SK-N-SH (cell line): ENCODE results near the gene BRPF3. TPM values are rescaled to one million over a fixed set of nuclear protein-coding genes. Genes with fewer than 3 reads are reported as not detected.

Source experiments
- CTCF ChIA-PET: fragments of 300-600, 350-600 bp; formaldehyde crosslinking; extraction: SDS; loops from one replicate; lab custom pipeline; 2021; lab: Yijun Ruan, JAX
- POLR2A ChIA-PET: fragments of 350-600 bp; sonication (Branson Sonifier 250); formaldehyde crosslinking; extraction: SDS; loops from one replicate; lab custom pipeline; 2020; ENCODE audit warnings: antibody characterized with exemption, inconsistent platforms; lab: Yijun Ruan, JAX
- DNase-seq: peaks from one replicate; pipeline ENCODE4 v3.0.0; 2012
- H2AFZ ChIP-seq: fragments of 200-600 bp; sonication (generic); 2 replicates; pipeline ENCODE4 v1.8.1; 2016; ENCODE audit warnings: antibody characterized with exemption, mild to moderate bottlenecking, low read depth
- H3F3A ChIP-seq: fragments of 200-600 bp; sonication (generic); replicated peaks from 2 replicates; pipeline ENCODE3; 2016; ENCODE audit warnings: antibody characterized with exemption, mild to moderate bottlenecking; ENCODE audit not compliant: insufficient read depth
- H3K27ac ChIP-seq, 2 experiments: fragments of 200-500 bp in 1 of 2; fragments of 200-600 bp in 1 of 2; sonication (Bioruptor generic) in 1 of 2; sonication (generic), shearing (Covaris generic) in 1 of 2; 2 replicates each; pipeline versions ENCODE4 v1.5.1 to v1.6.1; 2014 to 2016; ENCODE audit warnings: low read depth in 2 of 2, inconsistent platforms in 1 of 2, low read length in 1 of 2, mild to moderate bottlenecking in 1 of 2, mixed read lengths in 1 of 2
- H3K27me3 ChIP-seq: fragments of 200-600 bp; sonication (generic), shearing (Covaris generic); 2 replicates; pipeline ENCODE4 v1.6.1; 2016; ENCODE audit warnings: mixed run types; ENCODE audit not compliant: insufficient read depth
- H3K36me3 ChIP-seq, 2 experiments: fragments of 200-500 bp in 1 of 2; fragments of 200-600 bp in 1 of 2; sonication (Bioruptor generic) in 1 of 2; sonication (generic) in 1 of 2; replicated peaks in 1 of 2; 2 replicates each; pipeline versions ENCODE3 to v1.5.1; 2014 to 2016; ENCODE audit warnings: low read length in 1 of 2, mild to moderate bottlenecking in 1 of 2; ENCODE audit not compliant: insufficient read depth in 2 of 2, control insufficient read depth in 1 of 2
- H3K4me1 ChIP-seq, 2 experiments: fragments of 200-500 bp in 1 of 2; fragments of 200-600 bp in 1 of 2; sonication (Bioruptor generic) in 1 of 2; sonication (generic), shearing (Covaris generic) in 1 of 2; 2 replicates each; pipeline versions ENCODE4 v1.5.1 to v1.6.1; 2014 to 2016; ENCODE audit warnings: low read depth in 1 of 2, low read length in 1 of 2, mixed run types in 1 of 2; ENCODE audit not compliant: insufficient read depth in 2 of 2, control insufficient read depth in 1 of 2
- H3K4me2 ChIP-seq: fragments of 200-600 bp; sonication (generic), shearing (Covaris generic); 2 replicates; pipeline ENCODE4 v1.6.1; 2017; ENCODE audit warnings: mixed run types
- H3K4me3 ChIP-seq, 2 experiments: fragments of 200-500 bp in 1 of 2; fragments of 200-600 bp in 1 of 2; sonication (Bioruptor generic) in 1 of 2; sonication (generic), shearing (Covaris generic) in 1 of 2; 2 replicates each; pipeline versions ENCODE4 v1.5.1 to v1.8.1; 2014 to 2016; ENCODE audit warnings: low read depth in 2 of 2, inconsistent platforms in 1 of 2, low read length in 1 of 2, mild to moderate bottlenecking in 1 of 2, mixed read lengths in 1 of 2, moderate library complexity in 1 of 2
- H3K79me2 ChIP-seq: fragments of 200-600 bp; sonication (generic); 2 replicates; pipeline ENCODE4 v1.8.1; 2017; ENCODE audit warnings: mild to moderate bottlenecking; ENCODE audit not compliant: insufficient read depth
- H3K9ac ChIP-seq: fragments of 200-600 bp; sonication (generic); 2 replicates; pipeline ENCODE4 v1.6.1; 2017; ENCODE audit warnings: mixed run types
- H3K9me2 ChIP-seq: fragments of 200-600 bp; sonication (generic); 2 replicates; pipeline ENCODE4 v1.6.1; 2017; ENCODE audit warnings: mixed run types
- H3K9me3 ChIP-seq: fragments of 200-600 bp; sonication (generic); 2 replicates; pipeline ENCODE4 v1.6.1; 2017; ENCODE audit warnings: mixed run types, mild to moderate bottlenecking, moderate library complexity
- H4K20me1 ChIP-seq: fragments of 200-600 bp; sonication (generic); 2 replicates; pipeline ENCODE4 v1.6.1; 2017; ENCODE audit warnings: mild to moderate bottlenecking, mixed run types; ENCODE audit not compliant: insufficient read depth
- CTCF ChIP-seq: fragments of 200-600 bp; sonication (generic); IDR thresholded peaks from 2 replicates; pipeline ENCODE4 v1.6.1; 2017; ENCODE audit warnings: antibody characterized with exemption, mild to moderate bottlenecking, moderate library complexity
- ELF1 ChIP-seq: IDR thresholded peaks from 2 replicates; pipeline ENCODE4 v1.4.0; 2012
- EP300 ChIP-seq, 2 experiments: IDR thresholded peaks; 2 replicates each; pipeline versions ENCODE4 v1.4.0 to v1.6.1; 2012; ENCODE audit warnings: borderline replicate concordance in 1 of 2, low read depth in 1 of 2, low read length in 1 of 2
- FOSL2 ChIP-seq: IDR thresholded peaks from 2 replicates; pipeline ENCODE4 v1.4.0; 2012; ENCODE audit warnings: low read depth, mild to moderate bottlenecking, moderate library complexity, borderline replicate concordance
- FOXJ3 ChIP-seq: sonication (generic); formaldehyde crosslinking; IDR thresholded peaks from 2 replicates; pipeline ENCODE4 v1.5.1; 2020; ENCODE audit warnings: mild to moderate bottlenecking, missing genetic modification reagents
- FOXM1 ChIP-seq: IDR thresholded peaks from 2 replicates; pipeline ENCODE4 v1.4.0; 2012; ENCODE audit warnings: low read depth, mild to moderate bottlenecking
- GABPA ChIP-seq: IDR thresholded peaks from 2 replicates; pipeline ENCODE4 v1.4.0; 2012; ENCODE audit warnings: low read depth, mild to moderate bottlenecking
- GATA2 ChIP-seq: sonication (generic); formaldehyde crosslinking; IDR thresholded peaks from 2 replicates; pipeline ENCODE4 v1.5.0; 2020; ENCODE audit warnings: mild to moderate bottlenecking, missing genetic modification reagents
- IRF3 ChIP-seq: fragments of 150-350 bp; IDR thresholded peaks from 2 replicates; pipeline ENCODE4 v1.6.1; 2016; ENCODE audit warnings: mild to moderate bottlenecking, low read depth, low read length
- JUND ChIP-seq: IDR thresholded peaks from 2 replicates; pipeline ENCODE4 v1.4.0; 2012
- MAX ChIP-seq: IDR thresholded peaks from 2 replicates; pipeline ENCODE4 v1.4.0; 2012; ENCODE audit warnings: low read depth
- MXI1 ChIP-seq: IDR thresholded peaks from 2 replicates; pipeline ENCODE4 v1.6.1; 2012; ENCODE audit warnings: mild to moderate bottlenecking, low read depth, low read length, improper control_type of control experiment
- NFIC ChIP-seq: IDR thresholded peaks from 2 replicates; pipeline ENCODE4 v1.4.0; 2012; ENCODE audit warnings: borderline replicate concordance
- NRF1 ChIP-seq: IDR thresholded peaks from 2 replicates; pipeline ENCODE4 v1.6.1; 2012; ENCODE audit warnings: low read depth, mild to moderate bottlenecking, low read length
- RAD21 ChIP-seq: IDR thresholded peaks from 2 replicates; pipeline ENCODE4 v1.6.1; 2012; ENCODE audit warnings: mild to moderate bottlenecking, low read length
- SIN3A ChIP-seq: IDR thresholded peaks from 2 replicates; pipeline ENCODE4 v1.6.1; 2012; ENCODE audit warnings: low read depth, mild to moderate bottlenecking, low read length, moderate library complexity, borderline replicate concordance
- SMC3 ChIP-seq: IDR thresholded peaks from 2 replicates; pipeline ENCODE4 v1.6.1; 2012; ENCODE audit warnings: low read depth, low read length, improper control_type of control experiment
- TAF1 ChIP-seq: IDR thresholded peaks from 2 replicates; pipeline ENCODE4 v1.6.1; 2012; ENCODE audit warnings: low read depth, mild to moderate bottlenecking, low read length, moderate library complexity, borderline replicate concordance
- TCF12 ChIP-seq: IDR thresholded peaks from 2 replicates; pipeline ENCODE4 v1.4.0; 2012
- USF2 ChIP-seq: fragments of 150-350 bp; IDR thresholded peaks from 2 replicates; pipeline ENCODE4 v1.6.1; 2017; ENCODE audit warnings: antibody characterized with exemption, low read length, low read depth, borderline replicate concordance
- YY1 ChIP-seq: IDR thresholded peaks from 2 replicates; pipeline ENCODE4 v1.4.0; 2012; ENCODE audit warnings: low read depth, mild to moderate bottlenecking
- ZBTB33 ChIP-seq: IDR thresholded peaks from 2 replicates; pipeline ENCODE4 v1.4.0; 2012; ENCODE audit warnings: low read depth, borderline replicate concordance
- whole genome bisulfite sequencing: methylation state at CpG from one replicate; pipeline ENCODE4 v1.1.6; 2017; ENCODE audit warnings: low lambda C conversion rate; 5-methylcytosine and 5-hydroxymethylcytosine counted together
- polyA plus RNA-seq, 3 experiments: library from polyadenylated mRNA; depleted of rRNA; stranded (reverse); fragments of >200 nt; gene quantifications; 2 replicates each; pipeline ENCODE4 v1.2.3, GENCODE V29; 2012

Gene BRPF3
- polyA plus RNA-seq, 1 of the 3 experiments (the other 2 are of a cell fraction), result 15.4 TPM

GRCh38 chr6:36230371-36230770 lies 33.8 kb downstream of the BRPF3 start:
- no peaks in the 10 kb centered on the region for H3K79me2 ChIP-seq
- H3K27me3 ChIP-seq, result no peaks in the 10 kb centered on the region
- TF ChIP-seq FOSL2, result no peak
- no peak for TF ChIP-seq ZBTB33
- no peak for TF ChIP-seq SMC3
- TF ChIP-seq ELF1, result no peak
- TF ChIP-seq NFIC, result no peak
- TF ChIP-seq CTCF, result no peak
- H3K27ac ChIP-seq, result no peak overlapping the region
- WGBS, result 100% methylated on average over 1 of the region's 11 CpGs
- H3K4me2 ChIP-seq, result no peak overlapping the region
- no peaks in the 10 kb centered on the region for H3K9me3 ChIP-seq
- no peak overlapping the region for H3K4me3 ChIP-seq
- no peak for DNase-seq
- ChIA-PET CTCF (no interaction called here), POLR2A (no interaction called here)
- no peaks in the 10 kb centered on the region; the same call in 1 of the 2 replicates for H4K20me1 ChIP-seq
- no peak overlapping the region for H3K9ac ChIP-seq
- H3K9me2 ChIP-seq, result no peaks in the 10 kb centered on the region
- peaks cover 0 to 6% of the 10 kb centered on the region in 2 experiments; a peak in 1 of 4 replicates for H3K4me1 ChIP-seq
- no peaks in the 10 kb centered on the region for H3F3A ChIP-seq
- peaks cover 21 to 79% of the 10 kb centered on the region in 2 experiments for H3K36me3 ChIP-seq
- no peak overlapping the region for H2AFZ ChIP-seq

GRCh38 chr6:36232172-36232571 lies 35.6 kb downstream of the BRPF3 start:
- Histone ChIP-seq H4K20me1 (no peaks in the 10 kb centered on the region), H3K9me3 (no peaks in the 10 kb centered on the region), H3K4me2 (no peak overlapping the region), H2AFZ (no peak overlapping the region), H3K4me1 (peaks cover 0 to 6% of the 10 kb centered on the region in 2 experiments; a peak in 1 of 4 replicates), H3K27me3 (no peaks in the 10 kb centered on the region), H3K9me2 (no peaks in the 10 kb centered on the region), H3F3A (no peaks in the 10 kb centered on the region), H3K36me3 (peaks cover 7 to 61% of the 10 kb centered on the region in 2 experiments), H3K4me3 (no peak overlapping the region), H3K9ac (no peak overlapping the region), H3K27ac (no peak overlapping the region), H3K79me2 (no peaks in the 10 kb centered on the region)
- POLR2A ChIA-PET, result no interaction called here
- CTCF ChIA-PET, result no interaction called here
- WGBS, result 93% methylated on average over 4 of the region's 4 CpGs
- DNase-seq, result no peak
- TF ChIP-seq TAF1 (no peak), GABPA (no peak), YY1 (no peak), MAX (no peak), SIN3A (no peak), FOXJ3 (CRISPR knock-in tag) (no peak), JUND (no peak), IRF3 (no peak), FOXM1 (no peak), RAD21 (no peak), EP300 (IDR thresholded peaks at IDR 0.05; ENCODE audit: borderline replicate concordance in 1 of 2, low read depth in 1 of 2, low read length in 1 of 2) (no peak), TCF12 (no peak), ELF1 (no peak), NRF1 (no peak), MXI1 (no peak), ZBTB33 (no peak), USF2 (no peak), GATA2 (no peak)
